Activated CD4-positive, alpha-beta T cell treated with anti-CD3 and anti-CD28 coated beads, Interleukin-2, amount 10 ng/mL, durations not matched to agents 24 days and 14 days (primary cell): ENCODE results near the gene SF3B4. TPM values are rescaled to one million over a fixed set of nuclear protein-coding genes. Genes with fewer than 3 reads are reported as not detected.

Experiments used
- DNase-seq: peaks from one replicate; pipeline ENCODE4 v3.0.0; 2022
- H3K27ac Mint-ChIP-seq: one replicate; pipeline ENCODE4 v1.8.0; 2022; ENCODE audit warnings: mild to moderate bottlenecking, mixed read lengths
- H3K27me3 Mint-ChIP-seq: one replicate; pipeline ENCODE4 v1.8.0; 2022; ENCODE audit warnings: mixed read lengths
- H3K36me3 Mint-ChIP-seq: one replicate; pipeline ENCODE4 v1.8.0; 2022; ENCODE audit warnings: low read depth, mild to moderate bottlenecking, mixed read lengths
- H3K4me1 Mint-ChIP-seq: one replicate; pipeline ENCODE4 v1.8.0; 2021; ENCODE audit warnings: mixed read lengths
- H3K4me3 Mint-ChIP-seq: one replicate; pipeline ENCODE4 v1.8.0; 2022; ENCODE audit warnings: mild to moderate bottlenecking, moderate library complexity, mixed read lengths
- H3K9me3 Mint-ChIP-seq: one replicate; pipeline ENCODE4 v1.8.0; 2021; ENCODE audit warnings: mixed read lengths
- intact Hi-C: fragments of 100-400 bp; cut with micrococcal nuclease; formaldehyde crosslinking; loops from one replicate; pipeline ENCODE4 v1.15.1; 2023
- total RNA-seq: library from RNA; stranded (reverse); gene quantifications from 2 replicates; pipeline ENCODE4 v1.2.3, GENCODE V29; 2022

SF3B4 gene
- total RNA-seq, 1 donor from 2014 or later = 124 TPM

GRCh38 chr1:149926296-149926695 is 1.3 kb downstream of the SF3B4 start:
- Mint-ChIP-seq H3K4me3 (peak overlapping the region; percentile 97), H3K27ac (peak overlapping the region; percentile 58), H3K9me3 (no peaks in the 10 kb centered on the region), H3K4me1 (peaks cover 55% of the 10 kb centered on the region), H3K36me3 (peaks cover 56% of the 10 kb centered on the region), H3K27me3 (no peaks in the 10 kb centered on the region)
- intact Hi-C loops = no loop called here
- no peak for DNase-seq

DNA sequence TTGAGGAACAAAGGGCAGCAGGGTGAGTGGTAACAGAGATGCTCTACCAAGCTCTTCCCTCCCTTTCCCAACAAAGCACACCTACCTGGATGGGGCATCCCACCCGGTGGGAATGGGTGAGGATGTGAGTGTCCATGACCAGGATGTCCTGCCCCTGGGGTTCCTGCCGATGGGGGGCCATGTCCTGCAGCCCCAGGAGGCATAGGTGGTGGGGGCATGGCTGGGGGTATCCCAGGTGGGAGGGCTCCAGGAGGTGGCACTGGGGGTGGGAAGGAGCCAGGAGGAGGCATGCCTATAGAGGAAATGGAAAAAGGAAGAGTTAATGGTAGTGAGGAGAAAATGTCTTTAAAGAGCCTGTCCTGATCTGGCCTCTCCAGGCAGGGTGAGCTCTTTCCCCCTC is 1.9 kb downstream of the SF3B4 start:
- Mint-ChIP-seq H3K36me3 (peaks cover 54% of the 10 kb centered on the region), H3K27ac (no peak overlapping the region), H3K4me1 (peaks cover 51% of the 10 kb centered on the region), H3K27me3 (no peaks in the 10 kb centered on the region), H3K4me3 (peak overlapping the region; percentile 97), H3K9me3 (no peaks in the 10 kb centered on the region)
- intact Hi-C loops = no loop called here
- no peak for DNase-seq

GRCh38 chr1:149925345-149925744 is 2.3 kb downstream of the SF3B4 start:
- H3K36me3 Mint-ChIP-seq = peaks cover 54% of the 10 kb centered on the region
- H3K9me3 Mint-ChIP-seq = no peaks in the 10 kb centered on the region
- H3K27ac Mint-ChIP-seq = peak overlapping the region; percentile 31
- H3K4me1 Mint-ChIP-seq = peaks cover 46% of the 10 kb centered on the region
- H3K4me3 Mint-ChIP-seq = peak overlapping the region; percentile 97
- no peaks in the 10 kb centered on the region for H3K27me3 Mint-ChIP-seq
- no peak for DNase-seq
- intact Hi-C loops = no loop called here

- H3K27ac Mint-ChIP-seq = peak overlapping the region; percentile 57
- no peak for DNase-seq
- H3K4me3 Mint-ChIP-seq = peak overlapping the region; percentile 20
- no peaks in the 10 kb centered on the region for H3K27me3 Mint-ChIP-seq
- peaks cover 35% of the 10 kb centered on the region for H3K4me1 Mint-ChIP-seq
- H3K9me3 Mint-ChIP-seq = no peaks in the 10 kb centered on the region
- peaks cover 54% of the 10 kb centered on the region for H3K36me3 Mint-ChIP-seq
- intact Hi-C loops = no loop called here
Observed at GRCh38 chr1:149923626-149924025, 4.0 kb downstream of the SF3B4 start.

DNA sequence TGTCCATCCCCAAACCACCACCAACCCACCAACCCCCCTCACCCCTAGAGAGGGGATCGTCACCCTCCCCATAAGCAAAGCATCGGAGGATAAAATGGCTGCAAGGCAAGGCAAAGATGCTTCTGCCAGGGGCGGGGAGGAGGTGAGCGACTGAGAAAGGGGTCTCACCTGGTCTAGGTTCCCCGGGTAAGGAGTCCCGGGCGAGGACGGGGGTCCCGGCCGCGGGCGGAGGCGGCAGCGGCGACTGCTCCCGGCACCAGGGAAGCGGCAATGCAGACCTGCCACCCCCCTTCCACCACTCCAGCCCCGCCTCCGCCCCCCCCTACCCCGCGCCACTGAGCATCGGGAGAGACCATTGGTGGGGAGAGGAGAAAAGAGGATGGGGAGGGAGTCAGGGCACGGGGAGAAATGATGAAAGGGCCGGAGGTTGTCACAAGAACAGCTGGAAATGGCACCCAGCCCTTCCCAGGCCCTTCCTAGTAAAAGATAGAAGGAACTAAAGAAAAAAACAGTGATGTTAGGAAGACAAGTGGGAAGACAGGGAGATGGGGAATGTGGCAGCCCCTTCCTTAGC is 9.9 kb downstream of the SF3B4 start, which contains the start of gene SV2A:
Gene SV2A, minus strand, starts transcription at position 274 of the 574 bp plus-strand sequence. CDS start 4,004 bp downstream, outside the sequence.
- intact Hi-C loops = no loop called here
- no peaks in the 10 kb centered on the region for H3K9me3 Mint-ChIP-seq
- no peaks in the 10 kb centered on the region for H3K27me3 Mint-ChIP-seq
- peak; percentile 80 for DNase-seq
- H3K36me3 Mint-ChIP-seq = peaks cover 20% of the 10 kb centered on the region
- peak within 1 kb of the TSS; percentile 81 for H3K27ac Mint-ChIP-seq
- H3K4me1 Mint-ChIP-seq = peaks cover 43% of the 10 kb centered on the region
- peak within 1 kb of the TSS; percentile 92 for H3K4me3 Mint-ChIP-seq

DNA sequence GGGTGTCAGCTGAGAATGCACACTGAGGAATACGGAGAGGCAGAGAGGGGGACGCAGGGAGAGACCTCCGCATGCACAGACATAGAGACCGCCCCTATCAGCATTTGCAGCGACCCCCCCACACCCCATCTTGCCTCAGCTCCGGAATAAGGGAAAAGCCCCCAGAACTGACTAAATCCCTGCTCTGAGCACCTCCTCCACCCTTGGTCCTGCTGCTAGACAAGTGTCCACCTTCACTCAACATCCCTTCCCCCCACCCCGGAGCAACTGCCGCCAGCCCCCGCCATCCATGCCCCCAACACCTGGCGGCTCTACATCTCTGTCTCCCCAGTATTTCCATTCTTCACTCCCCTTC is 10.7 kb downstream of the SF3B4 start:
- peak overlapping the region; percentile 92 for H3K4me3 Mint-ChIP-seq
- H3K27ac Mint-ChIP-seq = peak overlapping the region; percentile 81
- DNase-seq = no peak
- H3K4me1 Mint-ChIP-seq = peaks cover 46% of the 10 kb centered on the region
- intact Hi-C loops = no loop called here
- peaks cover 16% of the 10 kb centered on the region for H3K36me3 Mint-ChIP-seq
- no peaks in the 10 kb centered on the region for H3K9me3 Mint-ChIP-seq
- no peaks in the 10 kb centered on the region for H3K27me3 Mint-ChIP-seq

- peaks cover 47% of the 10 kb centered on the region for H3K4me1 Mint-ChIP-seq
- H3K4me3 Mint-ChIP-seq = peak overlapping the region; percentile 92
- intact Hi-C loops = no loop called here
- H3K9me3 Mint-ChIP-seq = no peaks in the 10 kb centered on the region
- no peaks in the 10 kb centered on the region for H3K27me3 Mint-ChIP-seq
- H3K27ac Mint-ChIP-seq = peak overlapping the region; percentile 84
- peaks cover 16% of the 10 kb centered on the region for H3K36me3 Mint-ChIP-seq
- DNase-seq = peak; percentile 62
Observed at GRCh38 chr1:149916193-149916897, 11.3 kb downstream of the SF3B4 start.

- Mint-ChIP-seq H3K4me3 (peak overlapping the region; percentile 92), H3K27me3 (no peaks in the 10 kb centered on the region), H3K4me1 (peaks cover 47% of the 10 kb centered on the region), H3K36me3 (peaks cover 21% of the 10 kb centered on the region), H3K27ac (peak overlapping the region; percentile 84), H3K9me3 (no peaks in the 10 kb centered on the region)
- intact Hi-C loops = no loop called here
- no peak for DNase-seq
Observed at GRCh38 chr1:149915429-149916192, 12.0 kb downstream of the SF3B4 start.

GRCh38 chr1:149914545-149914944 is 13.1 kb downstream of the SF3B4 start:
- intact Hi-C loops = no loop called here
- H3K27me3 Mint-ChIP-seq = no peaks in the 10 kb centered on the region
- H3K27ac Mint-ChIP-seq = peak overlapping the region; percentile 32
- H3K4me3 Mint-ChIP-seq = no peak overlapping the region
- H3K9me3 Mint-ChIP-seq = no peaks in the 10 kb centered on the region
- H3K4me1 Mint-ChIP-seq = peaks cover 47% of the 10 kb centered on the region
- no peak for DNase-seq
- peaks cover 24% of the 10 kb centered on the region for H3K36me3 Mint-ChIP-seq

DNA sequence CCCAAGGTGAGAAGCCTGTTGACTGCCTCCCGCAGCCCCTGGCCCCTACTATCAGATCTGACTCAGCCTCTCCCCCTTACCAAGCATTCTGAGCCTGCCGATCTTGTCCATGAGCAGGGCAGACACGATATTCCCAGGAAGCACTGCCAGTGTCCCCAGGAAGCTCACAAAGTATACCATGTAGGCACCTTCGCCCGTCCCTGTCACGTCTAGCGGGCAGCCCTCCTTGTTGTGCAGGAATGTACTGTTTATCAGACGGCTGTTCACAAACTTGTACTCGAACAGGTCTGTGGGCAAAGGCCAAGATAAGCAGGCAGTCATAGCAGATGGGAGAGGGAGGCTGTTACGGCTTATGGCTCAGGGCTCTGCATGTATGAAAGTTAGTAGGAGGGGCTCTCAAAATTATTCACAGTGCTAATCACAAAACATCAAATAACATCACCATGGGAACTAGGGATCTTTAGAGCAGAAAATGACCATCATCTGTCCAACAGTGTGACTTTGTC is 21.0 kb downstream of the SF3B4 start:
- H3K27me3 Mint-ChIP-seq = no peaks in the 10 kb centered on the region
- H3K36me3 Mint-ChIP-seq = peaks cover 42% of the 10 kb centered on the region
- peaks cover 2% of the 10 kb centered on the region for H3K4me1 Mint-ChIP-seq
- intact Hi-C loops = no loop called here
- H3K9me3 Mint-ChIP-seq = no peaks in the 10 kb centered on the region
- H3K27ac Mint-ChIP-seq = no peak overlapping the region
- no peak overlapping the region for H3K4me3 Mint-ChIP-seq
- DNase-seq = no peak

DNA sequence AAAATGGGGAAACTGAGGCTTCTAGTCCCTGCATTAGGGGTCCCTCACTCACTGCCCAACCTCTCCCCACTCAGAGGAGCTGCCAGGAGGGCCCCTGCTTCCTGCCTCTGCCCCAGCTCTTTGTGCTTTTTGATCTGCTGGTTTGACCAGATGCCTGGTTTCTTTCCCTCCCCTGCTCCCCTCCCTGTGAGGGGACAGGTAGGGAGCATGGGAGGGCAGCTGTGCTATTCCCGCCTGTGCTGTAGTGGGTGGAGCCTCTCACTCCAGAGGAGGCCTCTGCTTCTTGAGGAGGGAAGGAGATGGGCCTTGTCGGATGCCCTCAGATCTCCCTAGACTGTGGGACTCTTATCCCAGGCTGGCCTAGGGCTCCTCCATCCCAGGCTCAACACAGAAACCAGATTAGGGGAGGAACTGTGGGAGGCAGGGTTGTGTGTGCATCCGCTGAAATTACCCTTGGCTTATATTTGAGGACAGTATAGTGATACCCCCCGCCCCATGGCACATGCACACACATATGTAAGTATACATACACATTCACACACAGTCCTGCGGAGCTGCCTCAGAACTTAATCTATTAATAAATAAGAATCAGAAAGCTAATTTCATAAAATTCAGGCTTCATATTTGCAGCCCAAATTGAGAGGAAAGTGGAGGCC is 23.6 kb downstream of the SF3B4 start:
- Mint-ChIP-seq H3K27me3 (no peaks in the 10 kb centered on the region), H3K27ac (no peak overlapping the region), H3K4me1 (peaks cover 14% of the 10 kb centered on the region), H3K36me3 (peaks cover 37% of the 10 kb centered on the region), H3K4me3 (no peak overlapping the region), H3K9me3 (peaks cover 3% of the 10 kb centered on the region)
- DNase-seq = no peak
- intact Hi-C loops = no loop called here

- Mint-ChIP-seq H3K27me3 (no peaks in the 10 kb centered on the region), H3K36me3 (peaks cover 21% of the 10 kb centered on the region), H3K4me1 (peaks cover 21% of the 10 kb centered on the region), H3K27ac (peak within 1 kb of the TSS; percentile 94), H3K4me3 (peak within 1 kb of the TSS; percentile 87), H3K9me3 (peaks cover 3% of the 10 kb centered on the region)
- DNase-seq = peak; percentile 95
- intact Hi-C loops = loop anchor here (1.0 to 10.0 kb wide), 4 partner anchors 11 to 265 kb away; partner anchors contain the start of genes SF3B4 and VPS45
Observed at GRCh38 chr1:149899460-149900284, 27.9 kb downstream of the SF3B4 start, which contains the start of gene BOLA1. BOLA1 (plus strand) TSS chr1:149899568; CDS start chr1:149900060, 492 bp downstream.

- Mint-ChIP-seq H3K27me3 (no peaks in the 10 kb centered on the region), H3K27ac (no peak overlapping the region), H3K36me3 (peaks cover 9% of the 10 kb centered on the region), H3K4me3 (no peak overlapping the region), H3K4me1 (peaks cover 19% of the 10 kb centered on the region), H3K9me3 (peaks cover 3% of the 10 kb centered on the region)
- intact Hi-C loops = loop anchor here (10.0 kb wide), 1 partner anchor 268 kb away; no protein-coding TSS in a partner anchor
- DNase-seq = no peak
Observed at GRCh38 chr1:149896575-149896974, 31.0 kb downstream of the SF3B4 start.
